ENCODE results near the gene ERICH2. TPM values are rescaled to one million over a fixed set of nuclear protein-coding genes. Genes with fewer than 3 reads are reported as not detected.

The ERICH2 gene, protein sequence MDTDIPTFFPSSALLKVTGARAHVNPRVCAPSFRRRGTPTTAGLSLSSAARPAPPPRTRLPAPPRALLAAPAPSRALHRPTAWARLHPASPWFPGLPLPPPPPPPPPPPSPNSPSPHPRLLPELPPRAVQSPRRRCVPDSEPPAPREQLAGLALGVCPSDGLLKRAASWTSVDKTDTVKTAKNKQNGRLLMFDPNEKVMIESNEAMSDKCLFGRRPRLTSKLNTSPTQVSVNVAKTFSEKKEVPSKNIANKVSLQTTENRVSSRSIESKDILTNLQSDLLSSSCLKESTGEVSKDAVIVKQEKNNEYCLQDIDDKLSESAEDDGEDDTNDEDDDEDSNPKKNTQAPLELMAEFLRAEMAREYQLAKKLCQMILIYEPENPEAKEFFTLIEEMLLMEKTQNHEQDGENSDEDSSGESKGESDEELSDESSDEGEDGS
- total RNA-seq (2022; extraction: Qiagen RNA extraction): not detected in 5 replicates

DNA sequence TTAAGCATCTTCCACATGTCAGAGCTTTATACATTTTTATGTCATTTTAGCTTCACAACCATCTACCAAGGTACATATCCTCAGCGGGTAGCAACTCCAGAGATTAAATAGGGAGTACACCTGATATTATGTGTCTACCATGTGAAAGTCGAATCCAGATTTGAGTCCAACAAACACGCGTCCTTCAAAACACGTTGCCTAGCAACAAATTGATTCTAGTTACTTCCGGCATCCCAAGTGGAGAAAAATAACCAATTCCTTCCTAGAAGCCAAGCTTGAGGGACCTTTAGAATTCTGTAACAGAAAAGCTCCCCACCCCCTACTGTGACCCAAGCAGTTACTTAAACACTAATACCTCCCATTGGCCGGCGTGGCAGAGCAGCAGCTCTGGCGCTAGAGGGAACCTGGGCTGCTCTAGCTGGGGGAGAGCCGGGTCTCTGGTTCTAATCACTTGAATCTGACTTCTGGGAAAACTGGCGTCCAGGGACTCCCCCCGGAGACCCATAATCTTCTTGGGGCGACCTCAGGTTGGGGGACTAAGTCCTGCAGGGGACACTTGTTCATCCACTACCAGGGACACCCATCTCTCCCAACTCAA, at the start of gene ERICH2:
Gene ERICH2, plus strand, starts transcription at position 371 of the 598 bp plus-strand sequence. CDS start 304 bp downstream, outside the sequence.

DNA sequence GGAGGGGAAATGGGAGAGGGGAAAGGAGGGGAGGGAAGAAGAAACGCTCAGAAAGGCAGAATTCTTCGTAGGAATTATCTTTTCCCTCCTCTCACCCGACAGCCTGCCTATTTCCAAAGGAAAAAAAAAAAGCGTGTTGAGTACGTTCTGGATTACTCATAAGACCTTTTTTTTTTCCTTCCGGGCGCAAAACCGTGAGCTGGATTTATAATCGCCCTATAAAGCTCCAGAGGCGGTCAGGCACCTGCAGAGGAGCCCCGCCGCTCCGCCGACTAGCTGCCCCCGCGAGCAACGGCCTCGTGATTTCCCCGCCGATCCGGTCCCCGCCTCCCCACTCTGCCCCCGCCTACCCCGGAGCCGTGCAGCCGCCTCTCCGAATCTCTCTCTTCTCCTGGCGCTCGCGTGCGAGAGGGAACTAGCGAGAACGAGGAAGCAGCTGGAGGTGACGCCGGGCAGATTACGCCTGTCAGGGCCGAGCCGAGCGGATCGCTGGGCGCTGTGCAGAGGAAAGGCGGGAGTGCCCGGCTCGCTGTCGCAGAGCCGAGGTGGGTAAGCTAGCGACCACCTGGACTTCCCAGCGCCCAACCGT, 46.4 kb downstream of the ERICH2 start, which contains the start of gene GAD1:
Gene GAD1, plus strand, starts transcription at position 384 of the 589 bp plus-strand sequence. CDS start 1,705 bp downstream, outside the sequence.

Other genes starting within 250 kb of the ERICH2 start
- gene SP5, start 55.0 kb upstream of the ERICH2 start, total RNA-seq (2022; extraction: Qiagen RNA extraction): not detected in 5 replicates
- 0.36 to 0.63 TPM (median 0.54 TPM) in 5 replicates for gene GAD1, start 46.5 kb downstream of the ERICH2 start, total RNA-seq (2022; extraction: Qiagen RNA extraction)
- gene GORASP2, start 158.9 kb downstream of the ERICH2 start, total RNA-seq (2022; extraction: Qiagen RNA extraction): 81.9 to 119 TPM (median 88.7 TPM) in 5 replicates

Data from A549 treated with Hydrocortisone at 1 μM for 4 hours (cell line).